Measurements from ENCODE around the gene SGIP1. TPM values are rescaled to one million over a fixed set of nuclear protein-coding genes. Genes with fewer than 3 reads are reported as not detected.

The SGIP1 gene
- total RNA-seq, 1 experiment from 2014 or later = not detected

DNA sequence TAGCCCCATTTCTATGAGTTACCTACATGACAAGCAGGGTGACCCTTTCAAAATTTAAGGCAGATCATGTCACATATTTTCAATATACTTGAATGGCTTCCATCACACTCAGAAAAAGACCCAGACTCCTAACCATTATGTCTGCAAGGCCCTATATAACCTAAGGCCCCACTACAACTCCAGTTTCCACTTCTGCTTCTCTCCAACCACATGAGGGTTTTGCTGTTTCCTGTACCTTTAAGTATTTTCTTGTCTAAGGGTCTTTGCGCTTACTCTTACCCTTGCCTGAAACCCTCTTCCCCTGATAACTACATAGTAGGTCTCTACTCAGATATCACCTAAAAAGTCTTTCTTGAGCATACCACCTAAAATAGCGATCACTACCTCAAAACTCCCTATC is 46.1 kb downstream of the SGIP1 start:
- Histone ChIP-seq H3K27me3 (ENCODE audit: low read length) (peaks cover 34% of the 10 kb centered on the region; the same call in 1 of the 2 replicates), H3K27ac (ENCODE audit: low read length) (no peak overlapping the region), H3K9me3 (ENCODE audit: low read length) (no peaks in the 10 kb centered on the region), H3K36me3 (ENCODE audit: low read depth, low read length) (no peaks in the 10 kb centered on the region), H3K9me2 (replicated peaks; ENCODE audit: low read length) (no peaks in the 10 kb centered on the region), H3F3A (ENCODE audit: low read length, unreplicated experiment) (no peaks in the 10 kb centered on the region), H3K79me2 (ENCODE audit: low read length) (no peaks in the 10 kb centered on the region), H4K20me1 (ENCODE audit: low read length) (no peaks in the 10 kb centered on the region), H3K9ac (ENCODE audit: low read length) (no peak overlapping the region), H2AFZ (ENCODE audit: low read length) (no peak overlapping the region), H3K4me2 (ENCODE audit: low read length) (no peak overlapping the region), H3K4me1 (ENCODE audit: insufficient read depth, low read length) (no peaks in the 10 kb centered on the region), H3K4me3 (ENCODE audit: low read length) (no peak overlapping the region)
- intact Hi-C loops (cut with micrococcal nuclease) = no loop called here
- TF ChIP-seq EZH2phosphoT487 (IDR thresholded peaks at IDR 0.05; ENCODE audit: borderline replicate concordance, low read length) = no peak
- TF ChIP-seq CTCF (conservative IDR thresholded peaks at IDR 0.05; ENCODE audit: low read depth, low read length) = no peak
- no peak for TF ChIP-seq EZH2 (IDR thresholded peaks at IDR 0.05; ENCODE audit: low read length, unreplicated experiment)
- BruUV-seq (replicated peaks) = no TSS peak
- ChIA-PET CTCF (no interaction called here), POLR2A (ENCODE audit: unreplicated experiment) (no interaction called here)
- no peak for ATAC-seq
- DNase-seq = no peak

GRCh38 chr1:66583021-66583420 is 49.1 kb downstream of the SGIP1 start:
- no peaks in the 10 kb centered on the region for H4K20me1 ChIP-seq (ENCODE audit: low read length)
- no peaks in the 10 kb centered on the region for H3K9me2 ChIP-seq (replicated peaks; ENCODE audit: low read length)
- DNase-seq = no peak
- no peak overlapping the region for H3K27ac ChIP-seq (ENCODE audit: low read length)
- no peak overlapping the region for H3K4me2 ChIP-seq (ENCODE audit: low read length)
- ATAC-seq = no peak
- CTCF ChIA-PET = no interaction called here
- no peak overlapping the region for H3K9ac ChIP-seq (ENCODE audit: low read length)
- intact Hi-C loops (cut with micrococcal nuclease) = no loop called here
- no peaks in the 10 kb centered on the region for H3K9me3 ChIP-seq (ENCODE audit: low read length)
- no peaks in the 10 kb centered on the region for H3K4me1 ChIP-seq (ENCODE audit: insufficient read depth, low read length)
- TF ChIP-seq EZH2phosphoT487 (IDR thresholded peaks at IDR 0.05; ENCODE audit: borderline replicate concordance, low read length) (no peak), EZH2 (IDR thresholded peaks at IDR 0.05; ENCODE audit: low read length, unreplicated experiment) (no peak), CTCF (conservative IDR thresholded peaks at IDR 0.05; ENCODE audit: low read depth, low read length) (no peak)
- peaks cover 38% of the 10 kb centered on the region; the same call in 1 of the 2 replicates for H3K27me3 ChIP-seq (ENCODE audit: low read length)
- no peaks in the 10 kb centered on the region for H3F3A ChIP-seq (ENCODE audit: low read length, unreplicated experiment)
- POLR2A ChIA-PET (ENCODE audit: unreplicated experiment) = no interaction called here
- no peaks in the 10 kb centered on the region for H3K79me2 ChIP-seq (ENCODE audit: low read length)
- H3K4me3 ChIP-seq (ENCODE audit: low read length) = no peak overlapping the region
- no TSS peak for BruUV-seq (replicated peaks)
- H3K36me3 ChIP-seq (ENCODE audit: low read depth, low read length) = no peaks in the 10 kb centered on the region
- H2AFZ ChIP-seq (ENCODE audit: low read length) = no peak overlapping the region

DNA sequence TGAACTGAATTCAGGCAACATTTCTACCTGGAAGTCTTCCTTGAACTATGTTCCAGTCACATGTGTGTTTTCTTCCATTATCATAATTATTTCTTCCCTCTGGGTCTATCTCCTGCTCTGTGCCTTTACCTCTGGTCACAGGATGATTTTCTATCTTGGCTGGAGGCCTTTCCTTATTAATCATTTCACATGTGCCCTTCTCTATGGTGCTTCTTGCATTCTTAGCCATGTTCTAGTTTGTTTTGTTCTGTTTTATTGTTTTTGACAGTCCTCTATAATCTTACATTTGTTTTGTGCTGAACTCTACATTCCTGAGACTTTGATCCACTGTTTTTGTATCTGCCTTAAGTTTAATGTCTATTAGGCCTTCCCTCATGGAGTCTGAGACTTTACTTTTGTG is 51.0 kb downstream of the SGIP1 start:
- TF ChIP-seq EZH2phosphoT487 (IDR thresholded peaks at IDR 0.05; ENCODE audit: borderline replicate concordance, low read length) (no peak), CTCF (conservative IDR thresholded peaks at IDR 0.05; ENCODE audit: low read depth, low read length) (no peak), EZH2 (IDR thresholded peaks at IDR 0.05; ENCODE audit: low read length, unreplicated experiment) (no peak)
- intact Hi-C loops (cut with micrococcal nuclease) = no loop called here
- DNase-seq = no peak
- Histone ChIP-seq H3K4me3 (ENCODE audit: low read length) (no peak overlapping the region), H3K4me2 (ENCODE audit: low read length) (no peak overlapping the region), H2AFZ (ENCODE audit: low read length) (no peak overlapping the region), H3K9me2 (replicated peaks; ENCODE audit: low read length) (no peaks in the 10 kb centered on the region), H3K27me3 (ENCODE audit: low read length) (peaks cover 30% of the 10 kb centered on the region; the same call in 1 of the 2 replicates), H3K27ac (ENCODE audit: low read length) (no peak overlapping the region), H3K4me1 (ENCODE audit: insufficient read depth, low read length) (no peaks in the 10 kb centered on the region), H3F3A (ENCODE audit: low read length, unreplicated experiment) (no peaks in the 10 kb centered on the region), H3K79me2 (ENCODE audit: low read length) (no peaks in the 10 kb centered on the region), H3K36me3 (ENCODE audit: low read depth, low read length) (no peaks in the 10 kb centered on the region), H3K9ac (ENCODE audit: low read length) (no peak overlapping the region), H3K9me3 (ENCODE audit: low read length) (no peaks in the 10 kb centered on the region), H4K20me1 (ENCODE audit: low read length) (no peaks in the 10 kb centered on the region)
- no TSS peak for BruUV-seq (replicated peaks)
- ATAC-seq = no peak
- POLR2A ChIA-PET (ENCODE audit: unreplicated experiment) = no interaction called here
- CTCF ChIA-PET = no interaction called here

Data from PC-3 (cell line).